AG04450 (cell line): Measurements from ENCODE around the gene SRP9. TPM values are rescaled to one million over a fixed set of nuclear protein-coding genes. Genes with fewer than 3 reads are reported as not detected.

ENCODE experiments used
- CTCF ChIA-PET: fragments of 300-600, 350-600 bp; formaldehyde crosslinking; extraction: SDS; loops from one replicate; lab custom pipeline; 2022; ENCODE audit warnings: antibody characterized with exemption, inconsistent platforms; lab: Charles Lee
- POLR2A ChIA-PET: fragments of 350-600 bp; formaldehyde crosslinking; extraction: SDS; loops from one replicate; lab custom pipeline; 2021; ENCODE audit warnings: antibody characterized with exemption, inconsistent platforms; lab: Yijun Ruan, JAX
- DNase-seq: peaks from one replicate; pipeline ENCODE4 v3.0.0-alpha.2; 2011; ENCODE audit warnings: low read depth, low spot score
- H3K27ac ChIP-seq: one replicate; pipeline ENCODE4 v1.5.1; 2012; ENCODE audit warnings: low read depth, low read length, control low read depth
- H3K27me3 ChIP-seq: one replicate; pipeline ENCODE4 v1.6.0; 2012; ENCODE audit warnings: low read length; ENCODE audit not compliant: control insufficient read depth, insufficient read depth
- H3K4me3 ChIP-seq: 2 replicates; pipeline ENCODE4 v1.5.1; 2011; ENCODE audit warnings: mild to moderate bottlenecking, low read depth, low read length, control low read depth
- H3K9me3 ChIP-seq: 2 replicates; pipeline ENCODE4 v1.5.1; 2012; ENCODE audit warnings: low read length; ENCODE audit not compliant: control insufficient read depth, insufficient read depth
- polyA plus RNA-seq: library from polyadenylated mRNA; depleted of rRNA; stranded (reverse); fragments of >200 nt; gene quantifications from 2 replicates; pipeline ENCODE4 v1.2.3, GENCODE V29; 2011
- TF ChIP-seq, protein P1 (sequence below): IDR thresholded peaks from 2 replicates; pipeline ENCODE4 v1.5.1; 2011; ENCODE audit warnings: low read depth, low read length, control low read depth, inconsistent platforms

Gene SRP9
- polyA plus RNA-seq, 1 experiment: 527 TPM

DNA sequence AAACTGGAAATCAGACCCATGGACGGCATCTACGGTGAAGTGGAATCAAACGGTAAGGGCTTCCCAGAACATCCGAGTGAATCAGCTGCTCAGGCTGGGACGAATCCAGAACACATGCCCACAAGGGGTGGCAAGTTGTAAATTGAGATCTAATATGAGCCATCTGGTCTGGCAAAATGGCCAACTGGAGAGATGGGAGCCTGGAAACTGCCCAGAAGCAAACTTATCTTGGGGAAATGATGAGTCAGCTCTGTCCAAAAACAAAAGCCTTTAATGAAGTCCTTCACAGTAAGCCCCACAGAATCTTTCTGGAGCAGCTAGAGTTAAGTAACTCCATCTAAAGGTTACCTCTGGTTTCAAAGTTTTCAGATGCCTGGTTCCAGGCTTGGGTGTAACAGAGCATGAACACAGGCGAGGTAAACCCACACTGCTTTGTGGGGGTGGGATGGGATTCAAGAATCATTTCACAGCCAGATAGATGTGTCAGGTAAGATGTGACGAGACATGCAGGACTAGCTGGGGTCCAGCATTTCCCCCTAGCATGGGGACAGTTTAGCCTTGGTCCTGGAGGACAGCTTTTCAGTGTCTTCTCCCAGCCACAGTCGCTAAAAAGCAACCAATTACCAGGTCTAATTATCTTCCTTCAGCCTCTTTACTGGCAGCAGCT is 10.5 kb upstream of the SRP9 start:
- Histone ChIP-seq H3K4me3 (0 out of 2 replicates have a peak overlapping the region, but pooled peaks have one; percentile 4), H3K27ac (peak overlapping the region; percentile 89), H3K27me3 (no peaks in the 10 kb centered on the region), H3K9me3 (no peaks in the 10 kb centered on the region)
- DNase-seq: peak; percentile 74
- CTCF ChIA-PET: interaction anchor here (1.1 to 7.5 kb wide), 7 partner anchors 9 to 290 kb away, joined by 3 to 102 read pairs (median 4); partner anchors contain the start of gene SRP9
- TF ChIP-seq, protein P1, sequence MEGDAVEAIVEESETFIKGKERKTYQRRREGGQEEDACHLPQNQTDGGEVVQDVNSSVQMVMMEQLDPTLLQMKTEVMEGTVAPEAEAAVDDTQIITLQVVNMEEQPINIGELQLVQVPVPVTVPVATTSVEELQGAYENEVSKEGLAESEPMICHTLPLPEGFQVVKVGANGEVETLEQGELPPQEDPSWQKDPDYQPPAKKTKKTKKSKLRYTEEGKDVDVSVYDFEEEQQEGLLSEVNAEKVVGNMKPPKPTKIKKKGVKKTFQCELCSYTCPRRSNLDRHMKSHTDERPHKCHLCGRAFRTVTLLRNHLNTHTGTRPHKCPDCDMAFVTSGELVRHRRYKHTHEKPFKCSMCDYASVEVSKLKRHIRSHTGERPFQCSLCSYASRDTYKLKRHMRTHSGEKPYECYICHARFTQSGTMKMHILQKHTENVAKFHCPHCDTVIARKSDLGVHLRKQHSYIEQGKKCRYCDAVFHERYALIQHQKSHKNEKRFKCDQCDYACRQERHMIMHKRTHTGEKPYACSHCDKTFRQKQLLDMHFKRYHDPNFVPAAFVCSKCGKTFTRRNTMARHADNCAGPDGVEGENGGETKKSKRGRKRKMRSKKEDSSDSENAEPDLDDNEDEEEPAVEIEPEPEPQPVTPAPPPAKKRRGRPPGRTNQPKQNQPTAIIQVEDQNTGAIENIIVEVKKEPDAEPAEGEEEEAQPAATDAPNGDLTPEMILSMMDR: no peak
- POLR2A ChIA-PET: interaction anchor here (0.6 to 3.1 kb wide), 11 partner anchors 11 to 283 kb away, joined by 4 to 40 read pairs (median 8); partner anchors contain the start of genes ENAH and SRP9

DNA sequence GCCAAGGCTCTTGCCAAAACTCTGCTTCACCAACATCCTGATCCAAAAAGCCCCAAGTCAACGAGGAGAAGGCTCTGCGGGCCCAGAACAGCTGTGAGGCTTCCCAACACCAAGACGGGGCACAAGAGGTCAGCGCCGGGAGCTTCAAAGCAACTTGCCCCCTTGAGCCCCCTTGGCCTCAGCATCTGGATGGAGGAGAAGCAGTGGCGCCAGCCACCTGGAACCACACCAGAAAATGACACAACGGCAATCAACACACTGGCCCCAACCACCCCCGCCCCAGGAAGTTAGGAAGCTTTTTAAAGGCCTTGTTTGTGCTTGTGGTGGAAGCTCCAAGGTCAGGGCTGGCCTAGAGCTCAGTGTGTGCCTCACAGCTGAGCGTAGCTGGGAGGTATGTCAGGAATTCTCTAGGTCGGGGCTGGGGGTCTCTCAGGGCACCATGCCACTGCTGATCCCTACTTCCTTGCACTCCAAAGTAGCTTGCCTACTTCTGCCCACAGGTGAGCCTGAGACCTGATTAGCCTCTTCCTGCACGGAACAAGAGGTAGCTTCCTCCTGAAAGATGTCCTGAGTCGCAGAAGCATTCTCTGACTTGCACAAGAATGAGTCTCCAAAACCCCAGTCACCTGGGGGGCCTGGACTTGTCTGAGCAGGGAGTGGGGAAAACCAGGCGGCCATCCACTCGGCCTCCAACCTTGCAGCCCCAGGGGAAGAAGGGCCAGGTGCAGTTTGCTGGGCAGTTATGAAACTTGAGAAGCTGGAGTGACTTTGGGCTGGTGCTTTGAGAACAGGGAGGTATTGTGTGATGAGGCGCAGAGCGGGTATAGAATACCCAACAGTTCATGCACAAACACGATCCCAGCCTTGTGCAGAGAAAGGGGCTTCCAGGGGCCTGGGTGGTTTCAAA is 9.7 kb upstream of the SRP9 start:
- TF ChIP-seq, protein P1: no peak
- CTCF ChIA-PET: interaction anchor here (0.5 to 7.5 kb wide), 10 partner anchors 8 to 291 kb away, joined by 3 to 102 read pairs (median 4); partner anchors contain the start of gene SRP9
- DNase-seq: peak; percentile 51
- POLR2A ChIA-PET: interaction anchor here (0.6 to 3.1 kb wide), 14 partner anchors 8 to 284 kb away, joined by 3 to 40 read pairs (median 6); partner anchors contain the start of genes ENAH and SRP9
- no peaks in the 10 kb centered on the region for H3K9me3 ChIP-seq
- H3K27me3 ChIP-seq: no peaks in the 10 kb centered on the region
- no peak overlapping the region for H3K4me3 ChIP-seq
- peak overlapping the region; percentile 89 for H3K27ac ChIP-seq

DNA sequence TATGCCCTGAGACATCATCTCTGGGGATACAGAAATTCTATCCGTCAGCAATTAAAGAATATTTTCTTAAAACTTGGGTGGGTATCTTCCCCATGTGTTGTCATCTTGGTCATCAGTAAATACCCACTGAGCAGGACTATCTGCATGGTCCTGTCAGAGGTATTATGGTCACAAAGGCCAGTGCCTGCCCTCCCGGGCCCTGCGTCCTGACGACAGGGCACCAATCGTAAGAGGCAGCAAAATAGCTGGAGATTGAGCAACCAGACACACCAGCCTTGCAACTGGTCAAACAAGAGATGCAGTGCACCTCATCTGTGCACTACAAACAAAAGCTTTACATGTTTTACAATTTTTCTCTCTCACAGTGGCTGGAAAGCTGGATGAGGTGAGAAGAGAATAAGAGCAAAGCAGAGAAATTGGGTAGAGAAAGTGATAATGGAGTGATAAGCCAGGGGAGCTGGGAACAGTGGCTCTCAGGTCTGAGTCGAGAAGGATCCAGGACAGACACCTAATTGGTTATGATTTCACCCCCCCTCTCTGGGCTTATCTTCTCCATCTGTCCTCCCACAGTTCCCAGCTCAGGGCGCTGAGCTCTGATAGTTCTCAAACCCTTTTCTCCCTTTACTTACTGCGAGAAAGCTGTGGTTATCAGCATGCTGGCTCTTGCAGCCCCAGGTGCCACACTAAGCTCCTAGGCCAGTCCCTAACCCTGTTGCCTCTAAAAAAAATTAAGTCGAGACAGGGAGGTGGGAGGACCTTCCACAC is 8.8 kb upstream of the SRP9 start:
- ChIA-PET CTCF (interaction anchor here (0.5 to 7.5 kb wide), 6 partner anchors 9 to 292 kb away, joined by 3 to 102 read pairs (median 3); partner anchors contain the start of gene SRP9), POLR2A (interaction anchor here (2.6 to 3.1 kb wide), 3 partner anchors 9 to 69 kb away, joined by 15 to 40 read pairs (median 16); partner anchors contain the start of gene SRP9)
- H3K27ac ChIP-seq: no peak overlapping the region
- H3K27me3 ChIP-seq: no peaks in the 10 kb centered on the region
- no peak overlapping the region for H3K4me3 ChIP-seq
- TF ChIP-seq, protein P1: no peak
- no peaks in the 10 kb centered on the region for H3K9me3 ChIP-seq
- no peak for DNase-seq

DNA sequence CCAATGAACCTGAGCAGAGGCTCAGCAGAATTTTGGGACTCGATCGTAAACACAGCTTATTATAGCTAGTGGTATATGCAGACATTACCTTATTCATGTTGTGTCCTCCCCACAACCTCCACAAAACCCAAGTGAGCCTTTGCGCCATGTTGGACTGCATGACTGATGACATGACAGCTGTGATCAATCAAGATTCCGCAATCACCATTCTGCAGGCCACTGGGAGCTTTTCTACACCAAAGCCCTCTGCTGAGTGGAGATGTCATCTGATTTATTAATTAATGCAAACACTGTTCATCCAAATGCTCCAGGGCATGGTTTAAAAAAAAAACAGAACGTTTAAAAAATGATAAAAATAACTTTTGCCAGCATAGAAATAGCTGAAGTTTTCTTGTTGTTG is 7.9 kb upstream of the SRP9 start:
- ChIA-PET POLR2A (interaction anchor here (3.1 kb wide), 1 partner anchor 23 kb away, joined by 40 read pairs; no protein-coding TSS in a partner anchor), CTCF (interaction anchor here (1.1 to 7.5 kb wide), 4 partner anchors 8 to 293 kb away, joined by 3 to 102 read pairs (median 6); partner anchors contain the start of gene SRP9)
- no peak for DNase-seq
- no peaks in the 10 kb centered on the region for H3K9me3 ChIP-seq
- no peaks in the 10 kb centered on the region for H3K27me3 ChIP-seq
- TF ChIP-seq, protein P1: no peak
- H3K4me3 ChIP-seq: no peak overlapping the region
- H3K27ac ChIP-seq: no peak overlapping the region
